Inflammatory macrophage treated with lipopolysaccharide for 4 hours (primary cell): ENCODE data around the gene UBXN2A.
A peak's percentile ranks its signal among the peaks of the same experiment; 100 is the strongest.

ENCODE experiments used
- DNase-seq: peaks from one replicate; pipeline ENCODE4 v3.0.0-alpha.2; 2020

Gene UBXN2A, protein sequence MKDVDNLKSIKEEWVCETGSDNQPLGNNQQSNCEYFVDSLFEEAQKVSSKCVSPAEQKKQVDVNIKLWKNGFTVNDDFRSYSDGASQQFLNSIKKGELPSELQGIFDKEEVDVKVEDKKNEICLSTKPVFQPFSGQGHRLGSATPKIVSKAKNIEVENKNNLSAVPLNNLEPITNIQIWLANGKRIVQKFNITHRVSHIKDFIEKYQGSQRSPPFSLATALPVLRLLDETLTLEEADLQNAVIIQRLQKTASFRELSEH

DNA sequence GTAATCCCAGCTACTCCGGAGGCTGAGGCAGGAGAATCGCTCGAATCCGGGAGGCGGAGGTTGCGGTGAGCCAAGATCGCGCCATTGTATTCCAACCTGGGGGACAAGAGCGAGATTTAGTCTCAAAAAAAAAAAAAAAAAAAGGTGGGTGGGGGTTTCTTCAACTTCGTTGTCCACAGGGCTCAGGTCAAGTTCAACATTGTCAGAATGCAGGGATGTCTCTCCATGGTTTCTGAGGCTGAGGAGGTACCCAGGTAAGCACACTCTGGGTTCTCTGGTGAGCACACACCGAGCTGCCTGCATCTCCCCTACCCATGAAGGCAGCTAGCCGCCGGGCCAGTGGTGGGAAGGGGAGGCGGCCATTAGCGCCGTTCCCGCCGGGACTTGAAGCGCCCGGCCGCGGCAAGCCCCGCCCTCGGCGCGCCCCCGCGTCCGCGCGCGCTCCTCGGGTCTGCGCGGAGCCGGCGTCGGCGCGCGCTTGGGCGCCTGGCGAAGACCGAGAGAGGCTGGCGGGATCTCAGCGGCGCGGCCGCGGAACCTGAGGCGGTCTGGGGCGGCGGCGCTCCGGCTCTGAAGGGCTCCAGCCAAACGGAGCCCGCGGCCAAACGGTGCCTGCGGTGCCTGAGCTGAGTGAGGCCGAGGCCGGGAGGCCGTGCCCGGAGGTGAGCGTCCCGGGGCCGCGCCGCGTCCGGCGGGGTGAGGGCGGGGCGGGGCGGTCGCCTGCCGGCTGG is at the start of gene UBXN2A:
Gene UBXN2A, plus strand, starts transcription at position 477 of the 731 bp plus-strand sequence. CDS start 17,852 bp downstream, outside the sequence.
- DNase-seq = peak; percentile 84

DNA sequence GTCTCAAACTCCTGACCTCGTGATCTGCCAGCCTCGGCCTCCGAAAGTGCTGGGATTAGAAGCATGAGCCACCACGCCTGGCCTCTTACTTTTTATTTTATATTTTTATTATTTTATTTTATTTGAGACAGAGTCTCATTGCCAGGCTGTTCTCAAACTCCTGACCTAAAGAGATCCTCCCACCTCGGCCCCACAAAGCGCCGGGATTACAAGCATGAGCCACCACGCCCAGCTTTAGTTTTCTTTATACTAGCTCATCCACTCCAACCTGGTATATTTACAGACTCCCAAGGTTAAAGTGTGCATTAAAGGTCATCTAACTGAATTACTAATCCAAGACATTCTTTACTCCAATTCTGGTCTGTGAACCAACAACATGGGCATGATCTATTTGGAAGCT is 40.1 kb upstream of the UBXN2A start:
- no peak for DNase-seq

DNA sequence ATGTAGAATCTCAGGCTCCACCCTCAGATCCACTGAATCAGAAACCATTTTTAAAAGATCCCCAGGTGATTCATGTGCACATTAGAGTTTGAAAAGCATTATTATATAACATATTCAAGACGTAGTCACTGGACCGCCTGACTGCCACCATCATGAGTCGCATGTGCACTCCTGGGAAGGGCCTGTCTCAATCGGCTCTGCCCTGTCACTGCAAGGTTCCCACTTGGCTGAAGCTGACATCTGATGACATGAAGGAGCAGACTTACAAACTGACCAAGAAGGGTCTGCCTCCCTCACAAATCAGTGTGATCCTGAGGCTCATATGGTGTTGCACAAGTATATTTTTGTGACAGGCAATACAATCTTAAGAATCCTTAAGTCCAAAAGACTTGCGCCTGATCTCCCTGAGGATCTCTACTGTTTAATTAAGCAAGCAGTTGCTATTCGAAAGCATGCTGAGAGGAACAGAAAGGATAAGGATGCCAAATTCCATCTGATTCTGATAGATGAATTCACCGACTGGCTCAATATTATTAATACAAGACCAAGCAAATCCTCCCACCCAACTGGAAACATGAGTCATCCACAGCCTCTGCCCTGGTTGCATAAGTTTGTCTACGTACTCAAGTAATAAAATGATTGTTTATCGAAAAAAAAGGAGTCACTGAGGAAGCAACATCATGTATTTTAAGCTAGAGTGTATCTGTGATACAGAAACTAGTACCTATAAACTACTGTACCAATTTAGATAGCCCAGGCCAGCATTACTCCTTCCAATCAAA is 39.5 kb upstream of the UBXN2A start:
- DNase-seq = peak; percentile 75

DNA sequence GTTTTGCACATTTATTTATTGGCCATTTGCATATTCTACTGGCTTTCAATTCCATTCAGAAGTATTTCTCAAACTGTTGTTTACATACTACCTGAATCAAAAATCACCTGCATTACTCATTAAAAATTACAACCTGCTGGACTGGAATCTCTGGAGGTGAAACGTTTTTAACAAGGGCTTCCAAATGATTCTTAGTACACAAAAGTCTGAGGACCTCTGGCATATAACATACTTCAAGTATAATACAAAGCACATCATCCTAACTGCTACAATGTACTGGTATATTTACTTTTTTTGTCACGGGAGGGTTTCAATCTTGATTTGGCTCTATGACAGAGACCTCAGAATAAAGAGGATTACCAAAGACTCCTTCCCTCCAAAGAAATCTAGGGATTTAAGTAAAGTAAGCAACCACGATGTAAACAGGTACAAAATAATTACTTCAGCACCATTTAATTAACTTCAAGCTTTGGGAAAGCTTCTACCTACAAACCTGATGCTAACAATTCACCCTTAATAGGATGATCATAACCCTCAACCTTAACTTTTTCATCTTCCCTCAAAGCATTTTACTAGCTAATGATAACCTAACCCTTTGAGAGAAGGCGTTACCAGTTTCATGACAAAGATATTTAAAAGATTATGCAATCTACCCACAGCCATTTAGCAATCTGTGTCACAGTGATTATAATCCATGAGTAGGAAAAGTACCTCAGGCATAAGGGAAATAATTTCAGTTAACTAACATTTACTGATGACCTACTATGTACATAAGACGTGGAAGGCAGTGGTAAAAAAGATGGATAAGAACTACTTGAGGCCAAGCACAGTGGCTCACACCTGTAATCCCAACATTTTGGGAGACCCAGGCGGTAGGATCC is 38.1 kb upstream of the UBXN2A start:
- DNase-seq = peak; percentile 85

DNA sequence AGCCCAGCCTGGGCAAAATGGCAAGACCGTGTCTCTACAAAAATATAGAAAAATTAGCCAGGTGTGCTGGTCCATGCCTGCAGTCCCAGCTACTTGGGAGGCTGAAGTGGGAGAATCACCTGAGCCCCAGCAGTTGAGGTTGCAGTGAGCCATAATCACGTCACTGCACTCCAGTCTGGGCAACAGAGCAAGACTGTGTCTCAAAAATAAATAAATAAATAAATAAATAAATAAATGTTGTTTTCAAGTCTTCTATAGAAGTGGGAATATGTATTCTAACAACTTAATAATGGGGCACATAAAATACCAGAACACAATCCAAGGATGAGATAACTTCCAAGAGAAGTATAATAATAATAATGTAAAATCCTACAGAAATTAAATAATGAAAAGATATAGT is 37.2 kb upstream of the UBXN2A start:
- DNase-seq = no peak

DNA sequence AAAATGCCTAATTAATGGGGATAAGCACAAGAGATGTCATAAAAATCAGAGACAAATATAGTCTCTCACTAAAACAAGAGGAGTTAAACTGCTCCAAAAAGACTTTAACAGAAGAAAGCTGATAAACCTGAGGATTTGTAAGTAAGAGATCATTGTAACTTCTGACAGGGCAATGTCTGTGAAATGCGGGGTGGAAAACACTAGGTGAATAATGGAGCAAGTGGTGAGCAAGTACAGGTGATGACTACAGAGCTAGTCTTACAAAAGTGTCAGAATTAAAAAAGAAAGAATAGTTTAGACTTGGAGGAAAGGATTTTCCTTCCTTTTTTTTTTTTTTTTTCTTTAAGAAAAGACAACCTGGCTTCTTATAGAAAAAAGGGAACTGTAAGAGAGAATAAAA is 36.0 kb upstream of the UBXN2A start:
- no peak for DNase-seq

DNA sequence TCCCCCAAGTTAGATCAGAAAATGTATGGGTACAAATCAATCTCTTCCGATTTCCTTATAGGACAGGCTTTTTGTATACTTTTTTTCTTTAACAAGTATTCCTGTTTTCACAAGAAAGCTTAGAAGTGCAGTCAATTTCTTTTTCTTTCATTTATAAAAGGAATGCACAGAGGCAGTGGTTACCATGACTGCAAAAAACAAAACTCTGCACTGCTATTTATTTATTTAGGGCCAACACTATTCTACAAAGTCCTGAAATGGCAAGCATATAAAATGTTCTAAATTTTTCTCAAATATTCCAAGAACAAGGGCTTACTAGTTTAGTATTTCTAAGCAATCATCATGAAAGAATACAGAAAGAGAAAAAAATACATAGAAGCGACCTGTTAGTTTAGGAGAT is 35.6 kb upstream of the UBXN2A start:
- no peak for DNase-seq

DNA sequence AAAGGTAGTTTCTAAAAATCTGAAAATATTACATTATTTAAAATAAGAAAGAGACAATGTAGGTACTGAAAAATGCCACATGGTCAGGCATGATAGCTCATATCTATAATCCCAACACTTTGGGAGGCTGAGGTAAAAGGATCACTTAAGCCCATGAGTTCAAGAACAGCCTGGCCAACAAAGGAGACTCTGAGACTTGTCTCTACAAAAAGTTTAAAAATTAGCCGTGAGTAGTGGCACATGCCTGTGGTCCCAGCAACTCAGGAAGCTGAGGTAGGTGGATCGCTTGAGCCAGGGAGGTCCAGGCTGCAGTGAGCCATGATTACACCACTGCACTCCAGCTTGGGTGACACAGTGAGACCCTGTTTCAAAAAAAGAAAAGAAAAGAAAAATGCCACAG is 35.1 kb upstream of the UBXN2A start:
- DNase-seq = peak; percentile 4

DNA sequence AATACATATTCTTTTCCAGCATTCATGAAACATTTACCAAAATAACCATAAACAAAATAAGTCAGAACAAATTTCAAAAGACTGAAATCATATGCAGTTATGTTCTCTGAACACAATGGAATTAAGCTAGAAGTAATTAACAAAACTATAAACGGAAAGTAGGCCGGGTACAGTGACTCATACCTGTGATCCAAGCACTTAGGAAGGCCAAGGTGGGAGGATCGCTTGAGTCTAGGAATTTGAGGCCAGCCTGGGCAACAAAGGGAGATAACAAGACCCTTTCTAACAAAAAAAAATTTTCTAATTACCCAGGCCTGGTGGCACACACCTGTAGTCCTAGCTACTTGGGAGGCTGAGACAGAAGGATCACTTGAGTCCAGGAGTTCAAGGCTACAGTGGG is 28.2 kb upstream of the UBXN2A start:
- DNase-seq = no peak

DNA sequence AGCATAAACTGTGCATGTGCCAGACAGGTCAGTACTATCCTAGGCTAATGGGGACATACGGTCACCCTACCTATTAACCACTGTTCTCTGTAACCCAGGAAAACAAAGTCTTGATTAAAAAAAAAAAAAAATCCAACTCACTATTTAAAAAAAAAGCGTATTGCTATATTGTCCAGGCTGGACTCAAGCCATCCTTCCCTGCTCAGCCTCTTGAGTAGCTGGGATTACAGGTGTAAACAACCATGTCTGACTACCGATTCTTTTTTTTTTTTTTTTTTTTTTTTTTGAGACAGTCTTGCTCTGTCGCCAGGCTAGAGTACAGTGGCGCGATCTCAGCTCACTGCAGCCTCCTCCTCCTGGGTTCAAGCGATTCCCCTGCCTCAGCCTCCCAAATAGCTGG is 24.9 kb upstream of the UBXN2A start:
- no peak for DNase-seq

DNA sequence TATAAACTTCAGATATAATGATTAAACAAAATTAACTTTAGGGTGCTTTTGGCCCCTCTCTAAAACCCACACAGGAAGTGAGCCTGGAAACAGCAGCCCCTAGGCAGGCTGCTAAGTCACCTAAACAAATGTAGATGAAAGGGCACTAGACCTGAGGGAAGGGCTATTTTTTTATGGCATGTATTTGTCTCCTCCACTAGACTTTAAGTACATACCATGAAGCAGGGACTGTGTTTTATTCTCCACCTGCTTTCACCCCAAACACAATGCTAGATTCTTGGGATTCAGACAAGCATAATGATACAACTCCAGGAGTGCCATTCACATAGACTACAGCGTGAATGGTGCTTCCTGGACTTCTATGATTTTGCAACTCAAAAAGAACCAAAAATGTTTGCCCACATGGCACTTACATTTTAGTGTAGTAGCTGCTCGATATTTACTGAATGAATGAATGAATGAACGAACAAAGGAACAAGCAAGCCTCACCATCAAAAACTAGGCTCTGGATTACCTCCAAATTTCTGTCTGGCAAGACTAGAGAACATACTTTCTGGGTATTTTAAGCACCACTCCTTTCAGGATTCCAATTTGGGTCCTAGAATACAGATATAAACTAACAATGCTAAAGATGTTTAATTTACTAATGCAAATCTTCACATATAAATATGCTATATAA is 23.4 kb upstream of the UBXN2A start:
- no peak for DNase-seq

DNA sequence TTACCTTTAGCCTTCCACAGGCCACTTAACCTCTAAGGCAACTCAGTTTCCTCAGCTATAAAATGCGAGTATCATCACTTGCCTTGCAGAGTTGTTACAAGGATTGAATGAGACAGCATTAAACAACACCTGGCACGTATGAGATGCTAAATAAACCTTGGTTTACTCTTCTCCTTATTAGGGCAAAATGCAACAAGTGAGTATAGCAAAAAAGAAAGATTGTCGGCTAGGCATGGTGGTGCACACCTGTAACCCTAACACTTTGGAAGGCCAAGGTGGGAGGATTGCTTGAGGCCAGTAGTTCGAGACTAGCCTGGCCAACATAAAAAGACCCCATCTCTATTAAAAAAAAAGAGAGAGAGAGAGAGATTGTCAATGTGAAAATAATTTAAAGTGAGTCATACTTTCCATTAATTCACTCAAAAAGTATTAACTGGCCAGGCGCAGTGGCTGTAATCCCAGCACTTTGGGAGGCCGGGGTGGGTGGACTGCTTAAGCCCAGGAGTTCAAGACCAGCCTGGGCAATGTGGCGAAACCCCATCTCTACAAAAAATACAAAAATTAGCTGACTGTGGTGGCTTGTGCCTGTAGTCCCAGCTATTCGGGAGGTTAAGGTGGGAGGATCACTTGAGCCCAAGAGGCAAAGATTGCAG is 21.3 kb upstream of the UBXN2A start:
- no peak for DNase-seq

DNA sequence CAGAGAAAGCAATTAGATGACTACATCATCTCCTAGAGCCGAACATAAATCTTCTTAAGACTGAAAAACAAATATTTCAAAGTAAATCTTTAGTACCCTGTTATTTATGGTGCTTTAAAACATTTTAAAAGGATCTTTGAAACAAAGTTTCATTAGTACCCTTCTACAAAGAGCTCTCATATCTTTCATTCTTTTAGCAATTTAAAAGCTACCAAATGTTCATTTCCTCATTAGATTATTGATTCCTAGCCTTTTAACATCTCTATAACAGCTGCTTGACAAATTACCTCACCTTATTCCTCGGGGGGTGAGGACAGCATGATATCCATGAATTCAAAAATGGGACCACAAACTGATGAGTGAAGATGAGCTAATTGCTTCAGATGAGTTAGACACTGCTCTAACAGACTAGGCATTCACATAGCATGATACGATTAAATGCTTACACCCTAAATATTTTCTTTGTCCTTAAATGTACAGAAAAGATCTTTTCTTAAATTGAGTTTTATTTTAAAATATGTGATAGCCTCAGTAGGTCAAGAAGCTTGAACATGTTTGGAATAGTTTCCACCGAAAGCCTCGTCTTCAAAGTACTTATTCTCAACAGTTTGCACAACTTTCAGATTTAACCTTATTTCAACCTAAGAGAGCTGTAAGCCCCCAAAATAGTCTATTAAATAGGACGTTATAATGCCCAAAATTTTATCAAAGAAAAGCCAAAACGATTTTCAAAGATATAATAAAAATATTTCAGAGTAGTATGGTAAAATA is 15.5 kb upstream of the UBXN2A start:
- DNase-seq = no peak

DNA sequence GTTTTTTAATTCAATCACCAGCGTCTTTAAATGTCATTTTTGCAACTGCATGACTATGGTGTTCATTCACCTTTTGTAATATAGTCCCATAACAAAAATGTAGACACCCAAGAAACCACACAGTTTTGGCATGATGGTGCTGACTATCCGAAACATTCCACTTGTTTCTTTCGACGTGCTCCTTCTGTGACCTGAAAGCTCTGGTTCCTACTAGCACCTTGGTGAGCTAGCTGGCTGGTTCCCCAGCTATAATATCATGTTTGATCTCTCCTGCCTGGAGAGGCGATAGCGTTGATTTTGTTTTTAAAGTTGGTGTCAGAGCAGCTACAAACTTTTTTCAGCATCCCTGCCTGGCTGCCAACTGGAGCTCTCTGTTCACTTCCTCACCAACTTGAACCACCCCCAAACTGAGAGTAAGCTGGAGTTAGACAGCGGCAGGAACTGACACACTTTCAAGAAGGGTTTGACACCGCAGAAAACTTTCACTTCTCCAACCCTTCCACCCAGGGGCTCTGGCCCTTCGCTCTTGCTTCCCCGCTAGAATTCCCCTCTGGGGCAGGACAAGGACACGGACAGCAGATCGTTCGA is 14.5 kb upstream of the UBXN2A start:
- DNase-seq = peak; percentile 91

DNA sequence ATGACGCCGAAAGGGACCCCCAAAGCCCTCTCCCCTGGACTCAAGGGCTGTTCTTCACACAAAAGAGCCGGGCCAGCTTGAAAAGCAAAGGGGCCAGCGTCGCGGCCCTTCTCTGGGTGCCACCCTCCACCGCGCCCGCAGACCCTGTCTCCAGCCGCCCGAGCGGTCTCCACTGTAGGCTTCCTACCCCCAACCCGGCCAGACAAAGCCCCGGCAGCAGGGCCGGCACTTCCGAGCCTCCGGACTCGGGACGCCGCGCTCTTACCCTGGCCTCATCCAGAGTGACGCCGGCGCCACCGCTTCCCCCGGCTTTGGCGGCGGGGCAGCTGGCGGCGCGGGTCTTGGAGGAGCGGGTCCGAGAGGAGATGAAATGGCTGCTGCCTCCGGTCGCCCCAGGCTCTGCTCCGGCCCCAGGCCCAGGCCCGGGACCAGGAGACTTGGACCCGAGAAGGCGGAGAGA is 13.9 kb upstream of the UBXN2A start:
- no peak for DNase-seq

DNA sequence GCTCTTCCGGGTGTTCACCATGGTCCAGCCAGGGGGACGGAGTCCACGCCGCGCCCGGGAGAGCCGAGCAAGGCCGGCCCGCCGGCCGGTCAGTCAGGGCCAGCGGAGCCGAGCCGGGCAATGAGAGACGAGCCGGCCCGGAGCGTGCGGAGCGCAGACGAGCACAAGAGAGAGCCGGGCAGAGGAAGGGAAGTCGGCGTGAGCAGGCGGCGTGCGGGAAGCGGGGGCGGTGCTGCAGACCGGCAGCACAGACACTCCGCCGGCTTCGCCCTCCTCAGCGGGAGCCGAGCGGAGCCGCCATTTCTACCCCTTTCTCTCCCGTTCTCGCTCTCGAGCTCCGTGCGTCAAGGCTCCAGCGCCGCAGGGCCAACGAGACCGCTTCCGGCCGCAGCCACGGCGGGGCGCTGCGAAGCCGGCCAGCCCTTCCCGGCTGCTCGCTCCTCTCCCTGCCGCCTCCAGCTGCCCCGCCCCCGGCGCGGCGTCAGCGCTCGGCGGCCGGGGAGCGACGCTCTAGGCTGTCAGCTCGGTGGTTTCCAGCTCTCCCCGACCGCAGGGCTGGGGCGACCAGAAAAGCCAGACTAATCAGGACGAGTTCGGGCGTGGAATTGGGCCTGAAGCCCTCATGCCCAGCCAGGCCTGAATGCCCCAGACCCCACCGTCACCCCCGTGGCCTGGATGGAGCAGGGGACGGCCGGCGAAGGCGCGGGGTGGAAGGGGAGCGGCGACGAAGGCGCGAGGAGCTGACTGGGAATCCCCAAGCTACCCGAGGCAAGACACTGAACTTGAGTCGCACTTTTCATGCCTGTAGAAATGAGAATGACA is 13.3 kb upstream of the UBXN2A start, which contains the start of gene ATAD2B:
Gene ATAD2B, minus strand, starts transcription at position 374 of the 822 bp plus-strand sequence. Its CDS starts 353 bp downstream, at position 21.
- peak; percentile 95 for DNase-seq

DNA sequence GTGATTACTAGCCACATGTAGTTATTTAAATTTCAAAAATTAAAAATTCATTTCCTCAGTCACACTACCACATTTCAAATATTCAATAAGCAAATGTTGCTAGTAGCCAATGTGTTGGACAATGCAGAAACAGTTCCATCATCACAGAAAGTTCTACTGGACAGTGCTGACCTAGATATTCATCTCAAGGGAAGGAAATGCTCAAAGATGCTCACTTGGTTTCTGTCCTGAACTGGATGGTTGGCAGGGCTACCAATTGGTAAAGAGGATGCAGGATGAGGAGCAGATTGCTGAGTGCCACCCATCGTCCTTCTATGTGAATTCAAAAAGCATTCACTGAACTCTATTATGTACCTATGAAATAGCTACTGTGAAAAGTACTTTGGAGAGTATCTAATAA is 6.0 kb upstream of the UBXN2A start:
- DNase-seq = no peak

DNA sequence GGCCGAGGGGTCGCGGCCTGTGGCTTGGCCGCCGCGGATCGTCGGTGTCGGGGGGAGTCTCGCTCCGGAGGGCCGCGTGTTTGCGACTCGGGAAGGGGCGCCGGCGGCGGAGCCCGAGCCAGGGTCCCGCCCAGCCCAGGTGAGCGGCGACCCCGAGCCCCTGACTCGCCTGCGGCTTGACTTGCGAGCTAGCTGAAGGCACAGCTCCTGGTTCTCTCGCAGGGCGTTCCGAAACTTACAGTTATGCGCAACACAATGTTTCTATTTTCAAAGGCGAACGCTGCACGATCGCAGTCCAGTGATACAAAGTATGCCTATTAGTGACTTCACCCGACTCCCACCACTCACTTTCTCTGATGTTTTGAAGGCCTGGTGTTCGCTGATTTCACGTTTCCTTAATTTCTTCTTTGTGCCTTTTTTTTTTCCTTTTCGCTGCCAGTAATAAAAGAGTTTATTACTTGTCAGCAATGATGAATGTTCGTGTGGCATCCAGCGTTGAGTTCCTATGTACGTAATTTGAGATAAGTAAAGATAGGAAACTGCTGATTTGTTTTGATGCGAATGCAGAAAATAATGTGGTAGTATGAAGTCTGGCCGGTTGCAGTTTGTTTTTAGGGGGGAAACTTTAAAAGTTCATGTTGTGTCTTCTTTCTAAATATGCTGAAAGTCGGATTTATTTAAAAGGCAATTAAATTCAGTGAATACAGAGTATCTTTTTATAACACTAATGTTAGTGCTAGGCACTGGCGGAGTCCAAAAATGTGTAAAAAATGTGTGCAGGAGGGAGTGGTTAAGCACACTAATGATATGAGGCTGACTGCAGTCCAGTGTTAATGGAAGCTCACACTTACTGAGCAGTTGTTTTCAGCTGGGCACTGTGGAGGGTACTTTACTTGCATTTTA is 706 bp downstream of the UBXN2A start:
- peak; percentile 73 for DNase-seq
